ENCODE results near the gene ADH7.
"Not testable (repeated sequence)": the region's sequence is repeated elsewhere in the genome, so short reads cannot be mapped to it uniquely, and the experiment has no call there.

The ADH7 gene

DNA sequence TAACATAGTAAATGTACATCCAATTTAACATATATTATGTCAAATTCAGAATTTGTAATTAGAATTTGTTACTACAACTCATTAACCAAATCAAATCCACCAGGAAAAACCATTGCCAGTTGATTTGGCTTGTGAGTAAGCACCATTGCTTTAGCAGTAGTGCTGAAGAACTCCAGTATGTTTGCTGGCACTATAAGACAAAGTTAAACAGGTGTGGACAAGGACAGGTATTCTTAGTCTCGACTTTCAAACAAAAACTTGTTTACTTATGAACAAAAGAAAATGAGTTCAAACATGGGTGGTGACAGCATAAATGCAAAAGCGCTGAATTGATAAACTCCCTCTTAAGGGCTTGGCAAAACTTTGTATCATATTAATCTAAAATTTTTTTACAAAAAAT is 1.3 kb upstream of the ADH7 start:
- TF ChIP-seq CTCF (IDR thresholded peaks at IDR 0.05; ENCODE audit: borderline replicate concordance, control extremely low read depth, extremely low read depth, insufficient read depth, missing control alignments): no peak
- in situ Hi-C loops (cut with MboI; ENCODE audit: low sequenced_read_pairs, unreplicated experiment): no loop called here
- DNase-seq (ENCODE audit: low spot score): no peak

DNA sequence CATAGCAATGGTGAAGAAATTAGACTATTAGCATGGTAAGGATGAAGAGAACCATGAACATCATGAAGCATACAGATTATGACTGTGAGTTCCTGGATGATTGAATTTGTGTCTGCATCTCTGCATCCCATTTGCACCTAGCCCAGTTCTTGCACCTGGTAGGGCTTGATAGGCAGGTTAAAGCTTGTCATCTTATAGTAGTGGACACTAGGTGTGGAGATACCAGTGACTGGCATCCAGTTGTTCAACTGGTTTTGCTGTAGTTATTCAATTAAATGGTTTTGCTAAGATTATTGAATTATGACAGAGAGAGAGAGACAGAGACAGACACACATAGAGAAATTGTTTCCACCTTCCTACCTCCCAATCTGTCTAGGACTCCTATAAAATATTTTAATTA is 5.0 kb downstream of the ADH7 start:
- DNase-seq (ENCODE audit: low spot score): no peak
- TF ChIP-seq CTCF (IDR thresholded peaks at IDR 0.05; ENCODE audit: borderline replicate concordance, control extremely low read depth, extremely low read depth, insufficient read depth, missing control alignments): no peak
- in situ Hi-C loops (cut with MboI; ENCODE audit: low sequenced_read_pairs, unreplicated experiment): no loop called here

- no peak for TF ChIP-seq CTCF (IDR thresholded peaks at IDR 0.05; ENCODE audit: borderline replicate concordance, control extremely low read depth, extremely low read depth, insufficient read depth, missing control alignments)
- no peak for DNase-seq (ENCODE audit: low spot score)
- in situ Hi-C loops (cut with MboI; ENCODE audit: low sequenced_read_pairs, unreplicated experiment): loop anchor here (25.0 kb wide), 2 partner anchors 305 to 430 kb away; partner anchors contain the start of gene METAP1
These were observed 18.0 kb downstream of the ADH7 start for GRCh38 chr4:99417125-99417524.

- not testable (repeated sequence) for DNase-seq (ENCODE audit: low spot score)
These were observed 19.4 kb downstream of the ADH7 start for GRCh38 chr4:99415762-99416161.

DNA sequence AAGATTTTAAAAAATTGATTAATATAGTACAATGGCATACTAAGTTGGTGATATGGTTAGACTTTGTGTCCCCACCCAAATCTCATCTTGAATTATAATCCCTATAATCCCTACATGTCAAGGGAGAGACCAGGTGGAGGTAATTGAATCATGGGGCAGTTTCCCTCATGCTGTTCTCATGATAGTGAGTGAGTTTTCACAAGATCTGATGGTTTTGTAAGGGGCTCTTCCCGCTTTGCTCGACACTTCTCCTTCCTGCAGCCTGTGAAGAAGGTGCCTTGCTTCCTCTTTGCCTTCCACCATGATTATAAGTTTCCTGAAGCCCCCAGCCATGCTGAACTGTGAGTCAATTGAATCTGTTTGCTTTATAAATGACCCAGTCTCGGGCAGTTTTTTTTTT is 20.2 kb downstream of the ADH7 start:
- in situ Hi-C loops (cut with MboI; ENCODE audit: low sequenced_read_pairs, unreplicated experiment): loop anchor here (25.0 kb wide), 2 partner anchors 303 to 428 kb away; partner anchors contain the start of gene METAP1
- not testable (repeated sequence) for DNase-seq (ENCODE audit: low spot score)

More at GRCh38 chr4:99415762-99416161, 19.4 kb downstream of the ADH7 start:
- in situ Hi-C loops (cut with MboI; ENCODE audit: low sequenced_read_pairs, unreplicated experiment): loop anchor here (25.0 kb wide), 2 partner anchors 303 to 428 kb away; partner anchors contain the start of gene METAP1

DNA sequence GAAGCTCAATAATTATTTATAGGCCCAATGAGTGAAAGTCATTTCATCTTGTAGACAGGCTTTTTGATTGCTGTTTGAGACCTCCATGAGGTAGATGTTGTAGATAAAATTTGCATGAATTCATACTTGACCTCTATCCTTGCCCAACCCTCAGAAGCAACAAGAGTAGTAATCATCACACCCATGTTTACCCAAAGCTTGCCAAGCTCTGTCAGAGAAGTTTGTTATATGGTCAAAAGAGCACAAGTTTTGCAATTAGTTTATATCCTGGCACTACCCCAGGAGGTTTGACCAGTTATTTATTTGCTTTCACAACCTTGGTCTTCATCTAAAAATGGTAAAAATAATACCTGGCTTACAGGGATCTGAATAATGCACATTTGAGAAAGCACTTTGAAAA is 20.7 kb downstream of the ADH7 start:
- TF ChIP-seq CTCF (IDR thresholded peaks at IDR 0.05; ENCODE audit: borderline replicate concordance, control extremely low read depth, extremely low read depth, insufficient read depth, missing control alignments): no peak
- in situ Hi-C loops (cut with MboI; ENCODE audit: low sequenced_read_pairs, unreplicated experiment): loop anchor here (25.0 kb wide), 2 partner anchors 302 to 427 kb away; partner anchors contain the start of gene METAP1
- no peak for DNase-seq (ENCODE audit: low spot score)

DNA sequence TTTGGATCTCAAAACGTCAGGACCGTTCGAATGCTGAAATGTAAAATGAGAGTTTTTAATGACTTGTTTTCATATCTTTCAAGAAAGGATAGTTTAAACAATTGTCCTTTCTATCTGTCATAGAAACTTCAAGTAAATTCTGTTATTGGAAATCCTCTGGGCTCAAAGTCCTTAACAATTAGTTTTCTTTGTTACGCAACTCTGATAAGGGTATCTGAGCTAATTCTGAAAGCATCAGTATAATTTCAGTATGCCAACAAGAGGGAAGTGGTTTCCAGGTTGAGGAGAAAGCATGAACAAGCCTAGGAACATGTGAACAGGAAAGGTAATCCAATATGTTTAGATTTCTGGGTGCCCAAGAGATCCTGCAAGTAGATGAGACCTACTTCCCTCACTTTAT is 22.0 kb downstream of the ADH7 start:
- no peak for DNase-seq (ENCODE audit: low spot score)
- in situ Hi-C loops (cut with MboI; ENCODE audit: low sequenced_read_pairs, unreplicated experiment): loop anchor here (25.0 kb wide), 2 partner anchors 301 to 426 kb away; partner anchors contain the start of gene METAP1
- TF ChIP-seq CTCF (IDR thresholded peaks at IDR 0.05; ENCODE audit: borderline replicate concordance, control extremely low read depth, extremely low read depth, insufficient read depth, missing control alignments): no peak

DNA sequence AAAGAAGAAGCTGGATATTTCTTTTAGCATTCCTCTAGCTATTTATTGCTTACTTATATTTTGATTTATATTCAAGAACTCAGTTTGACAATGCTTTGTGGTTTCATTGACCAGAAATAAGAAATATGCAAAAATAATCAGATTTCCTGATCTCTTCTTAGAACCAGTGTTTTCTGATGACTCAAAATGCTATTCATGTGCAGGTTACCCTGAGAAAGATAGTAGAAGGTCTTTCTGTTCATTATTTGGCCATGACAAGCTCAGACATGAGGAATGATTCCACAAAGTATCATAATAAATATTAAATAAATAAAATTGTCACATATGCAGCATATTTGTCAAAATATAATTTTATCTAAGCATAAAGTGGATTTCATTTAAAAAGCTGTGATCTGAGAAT is 24.1 kb downstream of the ADH7 start:
- in situ Hi-C loops (cut with MboI; ENCODE audit: low sequenced_read_pairs, unreplicated experiment): loop anchor here (25.0 kb wide), 2 partner anchors 299 to 424 kb away; partner anchors contain the start of gene METAP1
- no peak for TF ChIP-seq CTCF (IDR thresholded peaks at IDR 0.05; ENCODE audit: borderline replicate concordance, control extremely low read depth, extremely low read depth, insufficient read depth, missing control alignments)
- DNase-seq (ENCODE audit: low spot score): no peak
